Caco-2 (cell line): Measurements from ENCODE around the gene USH2A. TPM values are rescaled to one million over a fixed set of nuclear protein-coding genes. Genes with fewer than 3 reads are reported as not detected.

ENCODE experiments used
- BruUV-seq: library from RNA; stranded (reverse); fragments of 400-500 nt; replicated peaks from 2 replicates; lab custom pipeline; 2021; lab: Mats Ljungman, UMichigan
- CTCF ChIA-PET: fragments of 300-600 bp; sonication (Branson Sonifier 250); formaldehyde crosslinking; loops from one replicate; lab custom pipeline; 2022; ENCODE audit warnings: antibody characterized with exemption; lab: Charles Lee
- POLR2A ChIA-PET: fragments of 300-600 bp; sonication (Branson Sonifier 250); formaldehyde crosslinking; loops from one replicate; lab custom pipeline; 2022; ENCODE audit warnings: antibody characterized with exemption; lab: Charles Lee
- DNase-seq, 2 experiments: peaks; one replicate each; pipeline versions ENCODE4 v3.0.0 to v3.0.0-alpha.2; 2020 to 2022
- H3K27me3 ChIP-seq: replicated peaks from 2 replicates; pipeline ENCODE4 v1.6.0; 2011; ENCODE audit warnings: low read length; ENCODE audit not compliant: control insufficient read depth, insufficient read depth
- H3K36me3 ChIP-seq: 2 replicates; pipeline ENCODE4 v1.5.1; 2011; ENCODE audit warnings: low read length; ENCODE audit not compliant: control insufficient read depth, insufficient read depth
- H3K4me1 ChIP-seq: fragments of 250-450 bp; sonication (Bioruptor Pico); 2 replicates; pipeline ENCODE4 v1.5.1; 2020; ENCODE audit warnings: mild to moderate bottlenecking
- H3K4me3 ChIP-seq: 2 replicates; pipeline ENCODE4 v1.5.1; 2011; ENCODE audit warnings: low read depth, mild to moderate bottlenecking, control low read depth, low read length
- H3K9me3 ChIP-seq: fragments of 250-450 bp; sonication (Bioruptor Pico); 2 replicates; pipeline ENCODE4 v1.5.1; 2020; ENCODE audit warnings: mild to moderate bottlenecking, moderate library complexity
- H3K27ac Mint-ChIP-seq: one replicate; pipeline ENCODE4 v1.8.0; 2022; ENCODE audit warnings: mixed read lengths; ENCODE audit not compliant: unreplicated experiment
- H3K27me3 Mint-ChIP-seq: one replicate; pipeline ENCODE4 v1.8.0; 2022; ENCODE audit warnings: mixed read lengths; ENCODE audit not compliant: insufficient read depth, unreplicated experiment
- H3K36me3 Mint-ChIP-seq: one replicate; pipeline ENCODE4 v1.8.0; 2022; ENCODE audit warnings: mild to moderate bottlenecking, mixed read lengths; ENCODE audit not compliant: insufficient read depth, unreplicated experiment
- H3K4me1 Mint-ChIP-seq: one replicate; pipeline ENCODE4 v1.8.0; 2022; ENCODE audit warnings: low read depth, mixed read lengths; ENCODE audit not compliant: unreplicated experiment
- H3K4me3 Mint-ChIP-seq: one replicate; pipeline ENCODE4 v1.8.0; 2022; ENCODE audit warnings: mild to moderate bottlenecking, moderate library complexity, mixed read lengths; ENCODE audit not compliant: unreplicated experiment
- H3K9me3 Mint-ChIP-seq: one replicate; pipeline ENCODE4 v1.8.0; 2022; ENCODE audit warnings: mixed read lengths; ENCODE audit not compliant: unreplicated experiment
- intact Hi-C: fragments of 100-400 bp; cut with micrococcal nuclease; formaldehyde crosslinking; loops from one replicate; pipeline ENCODE4 v1.10.0; 2022; ENCODE audit not compliant: unreplicated experiment
- total RNA-seq: library from RNA; stranded (reverse); gene quantifications from 2 replicates; pipeline ENCODE4 v1.2.3, GENCODE V29; 2022
- TF ChIP-seq, protein P1 (sequence below), 2 experiments: fragments of 200-600 bp in 1 of 2; IDR thresholded peaks; 1 replicate in 1 of 2; 2 replicates in 1 of 2; pipeline versions ENCODE4 v1.5.1 to v1.8.0; 2011 to 2022; ENCODE audit warnings: antibody characterized with exemption in 1 of 2, control low read depth in 1 of 2, inconsistent platforms in 1 of 2, low read depth in 1 of 2, low read length in 1 of 2, mild to moderate bottlenecking in 1 of 2, moderate library complexity in 1 of 2; ENCODE audit not compliant: insufficient read depth in 1 of 2, severe bottlenecking in 1 of 2, unreplicated experiment in 1 of 2

Gene USH2A
- total RNA-seq, 1 experiment from 2014 or later, result 0.11 TPM

GRCh38 chr1:215640429-215641148 lies 782.7 kb downstream of the USH2A start:
- H3K27me3 ChIP-seq, result no peaks in the 10 kb centered on the region
- no peak overlapping the region for H3K27ac Mint-ChIP-seq
- no peak overlapping the region for H3K4me3 ChIP-seq
- H3K4me1 Mint-ChIP-seq, result peaks cover 18% of the 10 kb centered on the region
- no peak for DNase-seq
- intact Hi-C loops, result no loop called here
- H3K36me3 Mint-ChIP-seq, result no peaks in the 10 kb centered on the region
- BruUV-seq, result no TSS peak
- ChIA-PET CTCF (no interaction called here), POLR2A (no interaction called here)
- H3K27me3 Mint-ChIP-seq, result no peaks in the 10 kb centered on the region
- no peaks in the 10 kb centered on the region for H3K9me3 ChIP-seq
- H3K4me3 Mint-ChIP-seq, result no peak overlapping the region
- no peaks in the 10 kb centered on the region for H3K9me3 Mint-ChIP-seq
- H3K36me3 ChIP-seq, result no peaks in the 10 kb centered on the region
- peaks cover 16% of the 10 kb centered on the region for H3K4me1 ChIP-seq
- TF ChIP-seq, protein P1, sequence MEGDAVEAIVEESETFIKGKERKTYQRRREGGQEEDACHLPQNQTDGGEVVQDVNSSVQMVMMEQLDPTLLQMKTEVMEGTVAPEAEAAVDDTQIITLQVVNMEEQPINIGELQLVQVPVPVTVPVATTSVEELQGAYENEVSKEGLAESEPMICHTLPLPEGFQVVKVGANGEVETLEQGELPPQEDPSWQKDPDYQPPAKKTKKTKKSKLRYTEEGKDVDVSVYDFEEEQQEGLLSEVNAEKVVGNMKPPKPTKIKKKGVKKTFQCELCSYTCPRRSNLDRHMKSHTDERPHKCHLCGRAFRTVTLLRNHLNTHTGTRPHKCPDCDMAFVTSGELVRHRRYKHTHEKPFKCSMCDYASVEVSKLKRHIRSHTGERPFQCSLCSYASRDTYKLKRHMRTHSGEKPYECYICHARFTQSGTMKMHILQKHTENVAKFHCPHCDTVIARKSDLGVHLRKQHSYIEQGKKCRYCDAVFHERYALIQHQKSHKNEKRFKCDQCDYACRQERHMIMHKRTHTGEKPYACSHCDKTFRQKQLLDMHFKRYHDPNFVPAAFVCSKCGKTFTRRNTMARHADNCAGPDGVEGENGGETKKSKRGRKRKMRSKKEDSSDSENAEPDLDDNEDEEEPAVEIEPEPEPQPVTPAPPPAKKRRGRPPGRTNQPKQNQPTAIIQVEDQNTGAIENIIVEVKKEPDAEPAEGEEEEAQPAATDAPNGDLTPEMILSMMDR (IDR thresholded peaks at IDR 0.05; ENCODE audit: insufficient read depth in 1 of 2, low read depth in 1 of 2, low read length in 1 of 2, severe bottlenecking in 1 of 2, unreplicated experiment in 1 of 2), result no peak

GRCh38 chr1:215637041-215637573 lies 786.1 kb downstream of the USH2A start:
- peaks cover 9% of the 10 kb centered on the region for H3K9me3 Mint-ChIP-seq
- H3K4me3 ChIP-seq, result no peak overlapping the region
- H3K27me3 Mint-ChIP-seq, result no peaks in the 10 kb centered on the region
- no peaks in the 10 kb centered on the region for H3K36me3 ChIP-seq
- peak overlapping the region; percentile 59 for H3K27ac Mint-ChIP-seq
- H3K27me3 ChIP-seq, result no peaks in the 10 kb centered on the region
- peaks cover 10% of the 10 kb centered on the region for H3K4me1 Mint-ChIP-seq
- no peaks in the 10 kb centered on the region for H3K9me3 ChIP-seq
- ChIA-PET POLR2A (no interaction called here), CTCF (no interaction called here)
- DNase-seq, result no peak
- peaks cover 23% of the 10 kb centered on the region for H3K4me1 ChIP-seq
- TF ChIP-seq, protein P1 (IDR thresholded peaks at IDR 0.05; ENCODE audit: insufficient read depth in 1 of 2, low read depth in 1 of 2, low read length in 1 of 2, severe bottlenecking in 1 of 2, unreplicated experiment in 1 of 2), result no peak
- H3K36me3 Mint-ChIP-seq, result no peaks in the 10 kb centered on the region
- no peak overlapping the region for H3K4me3 Mint-ChIP-seq
- intact Hi-C loops, result no loop called here
- BruUV-seq, result no TSS peak

GRCh38 chr1:215636258-215636965 lies 786.8 kb downstream of the USH2A start:
- ChIA-PET POLR2A (no interaction called here), CTCF (no interaction called here)
- peaks cover 10% of the 10 kb centered on the region for H3K4me1 Mint-ChIP-seq
- peaks cover 23% of the 10 kb centered on the region for H3K4me1 ChIP-seq
- H3K36me3 ChIP-seq, result no peaks in the 10 kb centered on the region
- BruUV-seq, result no TSS peak
- no peak for DNase-seq
- peak overlapping the region; percentile 59 for H3K27ac Mint-ChIP-seq
- H3K36me3 Mint-ChIP-seq, result no peaks in the 10 kb centered on the region
- no peaks in the 10 kb centered on the region for H3K9me3 ChIP-seq
- TF ChIP-seq, protein P1 (IDR thresholded peaks at IDR 0.05; ENCODE audit: insufficient read depth in 1 of 2, low read depth in 1 of 2, low read length in 1 of 2, severe bottlenecking in 1 of 2, unreplicated experiment in 1 of 2), result no peak
- intact Hi-C loops, result no loop called here
- no peak overlapping the region for H3K4me3 ChIP-seq
- no peaks in the 10 kb centered on the region for H3K27me3 ChIP-seq
- no peak overlapping the region for H3K4me3 Mint-ChIP-seq
- H3K9me3 Mint-ChIP-seq, result peaks cover 9% of the 10 kb centered on the region
- H3K27me3 Mint-ChIP-seq, result no peaks in the 10 kb centered on the region
